NCI-H345 treated with DMSO at 0.1 percent for 48 hours (cell line): ENCODE data around the gene ZNF14.
"Not testable (repeated sequence)": the region's sequence is repeated elsewhere in the genome, so short reads cannot be mapped to it uniquely, and the experiment has no call there.

Experiments used
- DNase-seq: peaks from one replicate; lab custom pipeline; 2025; ENCODE audit not compliant: unreplicated experiment; lab: John Stamatoyannopoulos, UW

ZNF14 gene

DNA sequence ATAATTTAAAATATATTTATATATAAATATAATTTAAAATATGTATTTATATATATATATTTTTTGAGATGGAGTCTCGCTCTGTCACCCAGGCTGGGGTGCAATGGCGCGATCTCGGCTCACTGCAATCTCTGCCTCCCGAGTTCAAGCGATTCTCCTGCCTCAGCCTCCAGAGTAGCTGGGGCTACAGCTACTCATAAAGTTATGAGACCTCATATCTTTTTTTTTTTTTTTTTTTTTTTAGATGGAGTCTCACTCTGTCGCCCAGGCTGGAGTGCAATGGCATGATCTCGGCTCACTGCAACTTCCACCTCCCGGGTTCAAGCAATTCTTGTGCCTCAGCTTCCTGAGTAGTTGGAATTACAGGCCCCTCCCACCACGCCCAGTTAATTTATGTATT, 43.9 kb downstream of the ZNF14 start:
- DNase-seq: not testable (repeated sequence)

DNA sequence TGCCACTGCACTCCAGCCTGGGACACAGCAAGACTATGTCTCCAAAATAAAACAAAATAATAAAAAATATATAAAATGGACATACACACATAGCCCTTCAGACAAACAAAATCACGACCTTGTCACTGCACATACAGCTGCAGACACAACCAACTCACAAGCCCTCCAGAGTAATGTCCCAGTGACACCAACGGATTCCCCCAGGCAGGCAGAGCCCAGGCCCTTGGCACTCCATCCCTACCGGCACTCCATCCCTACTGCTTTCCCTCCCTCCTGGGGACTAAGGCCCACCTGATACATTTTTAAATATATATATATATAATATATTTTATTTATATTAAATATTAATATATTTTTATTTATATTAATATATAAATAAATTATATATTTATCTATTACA, 45.8 kb downstream of the ZNF14 start:
- DNase-seq: no peak

DNA sequence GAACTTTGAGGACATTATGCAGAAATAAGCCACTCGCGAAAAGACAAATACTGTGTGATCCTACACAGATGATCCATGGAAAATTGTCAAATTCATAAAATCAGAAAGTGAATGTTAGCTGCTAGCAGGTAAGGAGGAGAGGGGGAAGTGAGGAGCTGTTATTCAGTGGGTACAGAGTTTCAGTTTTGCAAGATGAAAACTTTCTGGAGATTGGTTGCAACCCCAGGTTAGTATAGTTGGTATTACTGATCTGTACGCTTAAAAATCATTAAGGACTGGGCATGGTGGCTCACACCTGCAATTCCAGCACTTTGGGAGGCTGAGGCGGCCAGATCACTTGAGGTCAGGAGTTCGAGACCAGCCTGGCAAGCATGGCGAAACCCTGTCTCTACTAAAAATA, 46.3 kb downstream of the ZNF14 start:
- DNase-seq: no peak

DNA sequence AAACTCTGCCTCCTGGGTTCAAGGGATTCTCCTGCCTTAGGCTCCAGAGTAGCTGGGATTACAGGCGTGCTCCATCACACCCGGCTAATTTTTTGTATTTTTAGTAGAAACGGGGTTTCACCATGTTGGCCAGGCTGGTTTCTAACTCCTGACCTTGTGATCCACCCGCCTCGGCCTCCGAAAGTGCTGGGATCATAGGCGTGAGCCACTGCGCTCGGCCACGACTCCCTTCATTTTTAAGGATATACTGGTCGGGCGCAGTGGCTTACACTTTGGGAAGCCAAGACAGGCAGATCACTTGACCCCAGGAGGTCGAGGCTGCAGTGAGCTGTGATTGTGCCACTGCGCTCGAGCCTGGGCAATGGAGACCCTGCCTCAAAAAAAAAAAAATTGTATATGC, 46.8 kb downstream of the ZNF14 start:
- not testable (repeated sequence) for DNase-seq

DNA sequence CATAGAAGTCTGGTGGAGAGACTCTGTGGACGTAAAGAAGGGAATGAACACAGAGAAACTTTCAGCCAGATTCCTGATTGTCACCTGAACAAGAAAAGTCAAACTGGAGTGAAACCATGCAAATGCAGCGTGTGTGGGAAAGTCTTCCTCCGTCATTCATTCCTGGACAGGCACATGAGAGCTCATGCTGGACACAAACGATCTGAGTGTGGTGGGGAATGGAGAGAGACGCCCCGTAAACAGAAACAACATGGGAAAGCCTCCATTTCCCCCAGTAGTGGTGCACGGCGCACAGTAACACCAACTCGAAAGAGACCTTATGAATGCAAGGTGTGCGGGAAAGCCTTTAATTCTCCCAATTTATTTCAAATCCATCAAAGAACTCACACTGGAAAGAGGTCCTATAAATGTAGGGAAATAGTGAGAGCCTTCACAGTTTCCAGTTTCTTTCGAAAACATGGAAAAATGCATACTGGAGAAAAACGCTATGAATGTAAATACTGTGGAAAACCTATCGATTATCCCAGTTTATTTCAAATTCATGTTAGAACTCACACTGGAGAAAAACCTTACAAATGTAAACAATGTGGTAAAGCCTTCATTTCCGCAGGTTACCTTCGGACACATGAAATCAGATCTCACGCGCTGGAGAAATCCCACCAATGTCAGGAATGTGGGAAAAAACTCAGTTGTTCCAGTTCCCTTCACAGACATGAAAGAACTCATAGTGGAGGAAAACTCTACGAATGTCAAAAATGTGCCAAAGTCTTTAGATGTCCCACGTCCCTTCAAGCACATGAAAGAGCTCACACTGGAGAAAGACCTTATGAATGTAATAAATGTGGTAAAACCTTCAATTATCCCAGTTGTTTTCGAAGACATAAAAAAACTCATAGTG, 53.5 kb downstream of the ZNF14 start:
- no peak for DNase-seq

DNA sequence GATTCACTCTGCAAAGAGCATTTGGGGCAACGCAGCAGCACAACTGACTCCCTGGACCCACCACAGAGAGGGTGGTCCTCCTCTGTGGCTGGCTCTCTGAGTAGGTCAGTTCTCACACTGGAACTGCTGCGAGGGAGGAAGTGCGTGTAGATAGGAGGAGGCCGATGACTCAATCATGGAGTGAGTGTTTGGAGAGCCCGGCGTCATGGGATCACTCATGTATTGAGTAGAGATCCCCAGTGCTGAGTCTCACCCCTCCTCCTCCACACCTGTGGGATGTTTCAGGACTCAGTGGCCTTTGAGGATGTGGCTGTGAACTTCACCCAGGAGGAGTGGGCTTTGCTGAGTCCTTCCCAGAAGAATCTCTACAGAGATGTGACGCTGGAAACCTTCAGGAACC, 55.3 kb downstream of the ZNF14 start:
- DNase-seq: no peak

DNA sequence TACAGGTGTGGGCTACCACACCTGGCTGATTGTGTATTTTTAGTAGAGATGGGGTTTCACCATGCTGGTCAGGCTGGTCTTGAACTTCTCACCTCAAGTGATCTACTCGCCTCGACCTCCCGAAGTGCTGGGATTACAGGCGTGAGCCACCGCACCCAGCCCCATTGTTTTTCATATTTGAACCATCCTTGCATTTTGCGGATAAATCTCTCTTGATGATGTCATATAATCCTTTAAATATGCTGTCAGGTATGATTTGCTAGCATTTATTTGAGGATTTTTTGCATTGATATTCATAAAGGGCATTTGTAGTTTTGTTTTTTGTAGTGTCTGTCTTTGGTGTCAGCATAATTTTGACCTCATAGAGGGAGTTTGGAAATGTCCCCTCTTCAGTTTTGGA, 58.6 kb downstream of the ZNF14 start:
- no peak for DNase-seq

DNA sequence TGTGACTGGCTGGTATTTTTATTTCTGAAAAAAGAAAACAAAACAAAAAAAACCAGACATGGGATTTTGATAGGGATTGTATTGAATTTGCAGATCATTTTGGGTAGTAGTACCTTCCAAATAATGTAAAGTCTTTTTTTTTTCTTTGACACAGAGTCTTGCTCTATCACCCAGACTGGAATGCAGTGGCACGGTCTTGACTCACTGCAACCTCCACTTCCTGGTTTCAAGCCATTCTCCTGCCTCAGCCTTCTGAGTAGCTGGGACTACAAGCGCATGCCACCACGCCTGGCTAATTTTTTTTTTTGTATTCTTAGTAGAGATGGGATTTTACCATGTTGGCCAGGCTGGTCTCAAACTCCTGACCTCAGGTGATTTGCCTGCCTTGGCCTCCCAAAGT, 60.1 kb downstream of the ZNF14 start:
- DNase-seq: no peak

DNA sequence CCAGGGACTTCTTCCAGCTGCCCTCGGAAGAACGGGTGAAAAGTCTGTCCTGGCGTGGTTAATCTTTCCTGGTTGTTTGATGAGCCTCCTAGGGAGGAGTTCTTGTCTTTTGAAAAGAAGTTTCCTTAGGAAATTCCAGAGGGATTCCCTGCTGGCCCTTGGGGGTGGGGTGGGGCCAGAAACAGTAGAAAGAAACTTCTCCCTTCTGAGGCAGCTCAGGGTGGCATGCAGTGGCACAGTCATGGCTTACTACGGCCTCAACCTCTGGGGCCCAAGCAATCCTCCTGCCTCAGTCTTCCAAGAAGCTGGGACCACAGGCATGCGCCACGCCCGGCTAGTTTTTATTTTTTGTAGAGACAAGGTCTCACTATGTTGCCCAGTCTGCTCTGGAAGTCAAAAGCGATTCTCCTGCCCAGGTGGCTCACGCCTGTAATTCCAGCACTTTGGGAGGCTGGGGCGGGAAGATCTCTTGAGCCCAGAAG, 62.8 kb downstream of the ZNF14 start:
- DNase-seq: no peak

DNA sequence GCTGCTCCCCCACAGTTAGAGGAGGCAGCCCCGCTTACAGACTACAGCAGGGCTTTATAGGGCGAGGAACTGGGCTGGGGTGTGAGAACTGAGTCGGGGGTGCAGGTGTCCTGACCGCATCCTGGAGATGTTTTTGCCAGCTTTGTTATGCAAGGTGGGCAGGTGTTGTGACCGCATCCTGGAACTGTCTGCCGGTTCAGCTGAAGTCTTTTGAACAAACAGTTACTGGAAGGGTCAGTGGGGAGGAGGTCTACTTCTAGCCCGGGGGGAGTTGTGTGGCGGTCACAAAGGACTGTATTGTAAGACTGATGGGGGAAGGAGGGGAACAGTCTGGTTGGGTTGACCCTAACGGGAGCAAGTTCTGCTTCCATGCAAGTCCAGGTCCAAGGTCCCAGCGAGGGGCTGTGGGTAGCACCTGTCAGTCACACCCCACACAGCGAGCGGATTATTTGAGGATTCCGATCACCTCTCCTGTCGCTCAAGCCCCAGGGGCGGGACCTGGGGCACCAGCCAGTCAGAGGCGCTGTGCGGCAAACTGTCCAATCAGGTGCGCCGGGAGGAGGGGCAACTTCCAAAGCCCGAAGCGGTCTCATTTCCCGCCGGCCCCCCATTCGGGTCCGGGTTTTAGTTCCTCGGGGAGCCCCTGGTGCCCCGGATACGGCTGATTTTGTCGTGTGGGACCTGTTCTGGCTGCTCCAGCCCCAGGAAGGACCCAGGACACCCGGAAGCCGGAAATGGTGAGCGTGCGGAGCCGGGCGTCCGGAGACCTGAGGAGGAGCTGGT, 64.5 kb downstream of the ZNF14 start, which contains the start of gene ZNF101:
Gene ZNF101 (plus strand): TSS at position 610 of the 783 bp plus-strand sequence. CDS start 125 bp downstream, at position 735.
- peak; percentile 69 for DNase-seq

DNA sequence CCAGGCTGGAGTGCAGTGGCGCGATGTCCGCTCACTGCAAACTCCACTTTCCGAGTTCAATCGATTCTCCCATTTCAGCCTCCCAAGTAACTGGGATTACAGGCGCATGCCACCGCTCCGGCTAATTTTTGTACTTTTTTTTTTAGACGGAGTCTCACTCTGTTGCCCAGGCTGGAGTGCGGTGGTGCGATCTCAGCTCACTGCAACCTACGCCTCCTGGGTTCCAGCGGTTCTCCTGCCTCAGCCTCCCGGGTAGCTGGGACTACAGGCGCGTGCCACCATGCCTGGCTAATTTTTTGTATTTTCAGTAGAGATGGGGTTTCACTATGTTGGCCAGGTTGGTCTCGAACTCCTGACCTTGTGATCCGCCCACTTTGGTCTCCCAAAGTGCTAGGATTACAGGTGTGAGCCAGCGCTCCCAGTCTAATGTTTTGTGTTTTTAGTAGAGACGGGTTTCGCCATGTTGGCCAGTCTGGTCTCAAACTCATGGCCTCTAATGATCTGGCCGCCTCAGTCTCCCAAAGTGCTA, 67.4 kb downstream of the ZNF14 start:
- not testable (repeated sequence) for DNase-seq

DNA sequence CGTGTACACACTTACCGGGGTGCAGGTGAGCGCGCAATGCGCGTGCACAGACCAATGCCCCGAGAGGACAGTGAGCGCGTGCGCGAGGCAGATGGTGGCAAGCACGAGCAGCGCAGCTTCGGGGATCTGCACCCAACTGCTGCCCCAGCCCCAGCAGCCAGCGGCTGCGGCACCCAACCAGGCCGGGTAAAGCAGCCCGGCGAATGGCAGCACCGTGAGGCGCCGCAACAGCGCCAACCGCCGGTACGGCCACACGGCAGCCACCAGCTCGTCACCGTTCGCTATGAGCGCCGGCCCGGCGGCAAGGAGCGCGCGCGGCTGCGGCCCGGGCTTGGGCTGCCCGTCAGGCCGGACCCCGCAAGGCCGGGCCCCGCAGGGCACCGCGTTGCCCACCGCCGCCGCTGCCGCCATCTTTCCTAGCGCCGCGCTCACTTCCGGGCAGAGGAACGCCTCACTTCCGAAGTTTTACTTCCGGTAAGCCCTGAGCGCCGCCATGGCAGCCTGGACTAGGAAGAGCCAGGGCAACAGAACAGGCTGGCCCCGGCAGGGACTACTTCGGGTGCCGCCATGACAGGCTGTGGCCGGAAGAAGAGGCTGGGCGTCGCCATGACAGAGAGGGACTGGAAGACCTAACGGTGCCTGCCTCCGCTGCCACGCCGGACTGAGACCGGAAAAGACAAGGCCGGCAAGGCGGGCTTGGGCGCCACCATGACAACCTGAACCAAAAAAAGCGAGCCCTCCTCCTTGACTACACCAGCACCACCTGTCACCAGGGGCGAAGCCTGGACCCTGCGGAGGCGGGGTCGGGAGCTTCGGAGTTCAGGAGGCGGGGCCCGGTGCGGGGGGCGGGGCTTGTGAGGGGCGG, 69.4 kb downstream of the ZNF14 start, which contains the start of gene ATP13A1:
Gene ATP13A1 (minus strand): TSS at position 421 of the 865 bp plus-strand sequence. CDS start 10 bp downstream, at position 411.
- DNase-seq: peak; percentile 83

DNA sequence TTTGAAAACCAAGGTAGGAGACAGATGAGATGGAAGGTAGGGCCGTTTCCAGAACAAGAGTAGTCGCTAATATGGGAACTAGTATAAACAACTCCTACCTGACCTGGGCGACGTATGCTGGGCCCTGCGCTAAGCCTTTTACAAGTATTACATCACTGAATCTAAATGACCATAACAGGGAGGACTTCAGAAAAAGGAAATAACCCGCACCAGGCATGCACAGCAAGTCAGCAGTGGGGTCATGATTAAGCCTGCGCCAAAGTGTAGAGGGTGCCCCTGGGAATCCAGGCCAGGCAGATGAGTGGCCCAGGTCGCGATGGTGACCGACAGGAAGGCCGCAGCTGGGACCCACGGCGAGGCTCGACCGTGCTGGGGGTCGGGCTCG, 70.0 kb downstream of the ZNF14 start:
- DNase-seq: no peak

DNA sequence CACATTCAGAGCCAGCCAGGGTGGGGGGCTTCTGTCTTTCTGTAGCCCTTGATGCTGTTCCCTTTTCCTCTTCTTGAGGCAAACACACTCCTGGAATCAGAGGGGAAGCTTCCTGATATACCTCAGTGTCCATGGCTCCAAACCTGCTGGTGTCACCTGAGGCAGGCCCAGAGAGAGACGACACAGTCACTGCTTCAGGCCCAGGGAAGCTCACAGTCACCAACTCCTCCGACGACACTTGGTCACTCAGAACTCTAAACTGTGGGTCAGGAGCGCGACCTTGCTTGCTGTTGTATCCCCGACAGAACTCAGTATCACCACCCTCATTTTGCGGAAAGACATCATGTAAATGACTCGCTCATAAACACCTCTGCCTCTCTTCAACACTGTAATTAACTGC, 70.6 kb downstream of the ZNF14 start:
- DNase-seq: no peak

DNA sequence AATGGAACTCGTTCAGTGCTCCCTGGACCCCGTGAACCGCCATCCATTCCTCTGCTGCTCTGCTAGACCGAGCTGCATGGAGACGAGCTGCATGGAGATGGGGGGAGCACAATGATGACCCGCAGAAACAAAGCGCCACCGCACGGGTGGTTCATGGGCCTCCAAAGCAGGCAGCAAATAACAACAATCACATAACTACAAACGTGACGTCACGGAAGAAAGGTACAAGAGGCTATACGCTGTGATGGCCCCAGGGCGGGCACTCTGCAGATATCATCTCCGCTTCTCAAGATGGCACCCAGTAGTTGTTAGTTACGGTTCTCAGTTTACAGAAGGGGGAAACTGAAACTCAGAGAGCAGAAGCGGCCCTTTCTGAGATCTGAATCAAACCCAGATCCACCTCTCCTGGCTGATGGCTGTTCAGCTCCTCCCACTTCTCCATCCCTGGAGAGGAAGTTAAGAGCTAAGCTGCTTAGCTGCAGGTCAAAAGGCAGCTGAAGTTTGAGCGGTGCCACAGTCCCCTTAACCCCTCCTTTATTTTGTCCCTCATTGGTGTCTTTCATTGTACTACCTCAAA, 71.1 kb downstream of the ZNF14 start:
- DNase-seq: no peak

DNA sequence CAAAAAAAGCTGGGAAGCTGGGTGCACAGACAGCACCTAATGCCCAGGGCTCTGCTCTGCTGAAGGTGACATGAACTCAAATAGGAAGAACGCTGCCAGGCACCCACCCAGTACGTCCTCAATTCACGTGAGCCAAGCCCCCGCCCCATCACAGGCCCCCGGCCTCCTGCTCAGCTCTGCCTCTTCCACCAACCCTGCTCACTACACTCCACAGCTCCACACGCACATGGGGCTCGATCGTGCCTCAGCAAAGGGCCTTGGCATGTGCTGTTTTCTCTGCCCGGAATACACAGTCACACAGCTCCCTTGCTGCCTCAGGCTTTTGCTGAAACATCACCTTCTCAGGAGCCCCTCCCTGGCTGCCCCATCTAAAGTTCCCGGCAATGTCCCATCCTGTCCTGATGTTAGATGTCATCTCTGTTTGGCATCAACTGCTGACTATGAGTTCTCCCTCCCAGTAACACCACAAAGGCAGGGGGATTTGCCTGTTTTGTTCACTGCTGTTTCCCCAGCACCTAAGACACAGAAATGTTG, 71.7 kb downstream of the ZNF14 start:
- no peak for DNase-seq
